MM.1S (cell line): Measurements from ENCODE around the gene PMIS2.

Experiments
- DNase-seq: peaks from one replicate; pipeline ENCODE4 v3.0.0-alpha.2; 2015
- H2AFZ ChIP-seq: fragments of 300-600 bp; sonication (generic); 2 replicates; pipeline ENCODE4 v1.6.0; 2016; ENCODE audit warnings: antibody characterized with exemption, low read length
- H3F3A ChIP-seq: fragments of 300-600 bp; sonication (generic); 2 replicates; pipeline ENCODE4 v1.6.1; 2016; ENCODE audit warnings: mild to moderate bottlenecking, antibody characterized with exemption, low read length, moderate library complexity, mixed read lengths; ENCODE audit not compliant: insufficient read depth
- H3K27ac ChIP-seq: fragments of 300-600 bp; sonication (generic); 2 replicates; pipeline ENCODE4 v1.5.1; 2016; ENCODE audit warnings: mild to moderate bottlenecking, low read length
- H3K27me3 ChIP-seq: fragments of 300-600 bp; sonication (generic); replicated peaks from 2 replicates; pipeline ENCODE4 v1.6.0; 2016; ENCODE audit warnings: low read length; ENCODE audit not compliant: insufficient read depth
- H3K36me3 ChIP-seq: fragments of 300-600 bp; sonication (generic); replicated peaks from 2 replicates; pipeline ENCODE4 v1.6.1; 2016; ENCODE audit warnings: mild to moderate bottlenecking, low read length, mixed read lengths; ENCODE audit not compliant: insufficient read depth
- H3K4me1 ChIP-seq: fragments of 300-600 bp; sonication (generic); 2 replicates; pipeline ENCODE4 v1.6.1; 2016; ENCODE audit warnings: low read length, mixed read lengths
- H3K4me2 ChIP-seq: fragments of 300-600 bp; sonication (generic); 2 replicates; pipeline ENCODE4 v1.6.0; 2016; ENCODE audit warnings: low read depth, low read length
- H3K4me3 ChIP-seq: fragments of 300-600 bp; sonication (generic); 2 replicates; pipeline ENCODE4 v1.5.1; 2016; ENCODE audit warnings: low read length, mixed read lengths
- H3K79me2 ChIP-seq: fragments of 300-600 bp; sonication (generic); 2 replicates; pipeline ENCODE4 v1.6.1; 2016; ENCODE audit warnings: mixed run types, low read length, mixed read lengths
- H3K9ac ChIP-seq: fragments of 300-600 bp; sonication (generic); 2 replicates; pipeline ENCODE4 v1.6.1; 2016; ENCODE audit warnings: low read length, mixed read lengths
- H3K9me2 ChIP-seq: fragments of 300-600 bp; sonication (generic); replicated peaks from 2 replicates; pipeline ENCODE4 v1.6.1; 2016; ENCODE audit warnings: mild to moderate bottlenecking, low read length, mixed read lengths; ENCODE audit not compliant: insufficient read depth
- H3K9me3 ChIP-seq: fragments of 300-600 bp; sonication (generic); replicated peaks from 2 replicates; pipeline ENCODE4 v1.6.1; 2016; ENCODE audit warnings: mild to moderate bottlenecking, low read length, mixed read lengths; ENCODE audit not compliant: insufficient read depth
- H4K20me1 ChIP-seq: fragments of 300-600 bp; sonication (generic); 2 replicates; pipeline ENCODE4 v1.6.1; 2016; ENCODE audit warnings: mild to moderate bottlenecking, low read length, moderate library complexity, mixed read lengths; ENCODE audit not compliant: insufficient read depth
- EZH2 ChIP-seq: fragments of 300-600 bp; sonication (generic); optimal IDR thresholded peaks from 2 replicates; pipeline ENCODE3; 2017; ENCODE audit warnings: low read depth, mild to moderate bottlenecking, antibody characterized with exemption, low read length, mixed read lengths
- EZH2phosphoT487 ChIP-seq: fragments of 300-600 bp; sonication (generic); IDR thresholded peaks from 2 replicates; pipeline ENCODE4 v1.6.1; 2018; ENCODE audit warnings: antibody characterized with exemption, low read length
- TF ChIP-seq, protein P1 (sequence below): fragments of 300-600 bp; sonication (generic); IDR thresholded peaks from 2 replicates; pipeline ENCODE4 v1.5.1; 2016; ENCODE audit warnings: antibody characterized with exemption, low read length, mixed read lengths

PMIS2 gene

GRCh38 chr19:35559281-35559659, 26.7 kb upstream of the PMIS2 start:
- Histone ChIP-seq H3K4me1 (no peaks in the 10 kb centered on the region), H4K20me1 (no peaks in the 10 kb centered on the region), H3F3A (no peaks in the 10 kb centered on the region), H3K4me2 (no peak overlapping the region), H2AFZ (no peak overlapping the region), H3K9me3 (no peaks in the 10 kb centered on the region), H3K9me2 (no peaks in the 10 kb centered on the region), H3K4me3 (no peak overlapping the region), H3K9ac (no peak overlapping the region), H3K27ac (no peak overlapping the region), H3K27me3 (peaks cover 87% of the 10 kb centered on the region), H3K79me2 (no peaks in the 10 kb centered on the region), H3K36me3 (no peaks in the 10 kb centered on the region)
- no peak for DNase-seq
- TF ChIP-seq EZH2: no peak
- TF ChIP-seq EZH2phosphoT487: no peak
- TF ChIP-seq, protein P1, sequence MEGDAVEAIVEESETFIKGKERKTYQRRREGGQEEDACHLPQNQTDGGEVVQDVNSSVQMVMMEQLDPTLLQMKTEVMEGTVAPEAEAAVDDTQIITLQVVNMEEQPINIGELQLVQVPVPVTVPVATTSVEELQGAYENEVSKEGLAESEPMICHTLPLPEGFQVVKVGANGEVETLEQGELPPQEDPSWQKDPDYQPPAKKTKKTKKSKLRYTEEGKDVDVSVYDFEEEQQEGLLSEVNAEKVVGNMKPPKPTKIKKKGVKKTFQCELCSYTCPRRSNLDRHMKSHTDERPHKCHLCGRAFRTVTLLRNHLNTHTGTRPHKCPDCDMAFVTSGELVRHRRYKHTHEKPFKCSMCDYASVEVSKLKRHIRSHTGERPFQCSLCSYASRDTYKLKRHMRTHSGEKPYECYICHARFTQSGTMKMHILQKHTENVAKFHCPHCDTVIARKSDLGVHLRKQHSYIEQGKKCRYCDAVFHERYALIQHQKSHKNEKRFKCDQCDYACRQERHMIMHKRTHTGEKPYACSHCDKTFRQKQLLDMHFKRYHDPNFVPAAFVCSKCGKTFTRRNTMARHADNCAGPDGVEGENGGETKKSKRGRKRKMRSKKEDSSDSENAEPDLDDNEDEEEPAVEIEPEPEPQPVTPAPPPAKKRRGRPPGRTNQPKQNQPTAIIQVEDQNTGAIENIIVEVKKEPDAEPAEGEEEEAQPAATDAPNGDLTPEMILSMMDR: no peak

DNA sequence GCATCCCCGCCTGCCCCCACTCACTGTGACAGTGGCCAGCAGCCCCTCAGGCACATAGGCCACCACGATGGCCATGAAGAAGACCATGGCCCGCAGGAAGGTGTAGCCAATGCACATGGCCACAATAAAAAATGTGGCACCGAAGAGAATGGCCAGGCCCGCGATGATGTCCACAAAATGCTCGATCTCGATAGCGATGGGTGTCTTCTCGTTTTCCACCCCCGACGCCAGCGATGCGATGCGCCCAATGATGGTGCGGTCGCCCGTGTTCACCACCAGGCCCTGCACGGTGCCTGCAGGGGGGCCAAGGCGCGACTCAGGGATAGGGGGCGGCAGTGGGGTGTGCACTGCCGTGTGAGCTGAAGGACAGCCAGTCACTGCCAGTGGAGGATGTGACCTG, 26.2 kb upstream of the PMIS2 start:
- no peak overlapping the region for H3K27ac ChIP-seq
- no peak for DNase-seq
- H3K9me2 ChIP-seq: no peaks in the 10 kb centered on the region
- H2AFZ ChIP-seq: no peak overlapping the region
- no peaks in the 10 kb centered on the region for H3K4me1 ChIP-seq
- H3K4me3 ChIP-seq: no peak overlapping the region
- H3K79me2 ChIP-seq: no peaks in the 10 kb centered on the region
- H3K27me3 ChIP-seq: peaks cover 87% of the 10 kb centered on the region
- H3K9me3 ChIP-seq: no peaks in the 10 kb centered on the region
- H3F3A ChIP-seq: no peaks in the 10 kb centered on the region
- TF ChIP-seq EZH2phosphoT487: no peak
- TF ChIP-seq EZH2: no peak
- TF ChIP-seq, protein P1: no peak
- H3K4me2 ChIP-seq: no peak overlapping the region
- no peaks in the 10 kb centered on the region for H3K36me3 ChIP-seq
- H3K9ac ChIP-seq: no peak overlapping the region
- no peaks in the 10 kb centered on the region for H4K20me1 ChIP-seq

GRCh38 chr19:35560271-35560670, 25.7 kb upstream of the PMIS2 start:
- Histone ChIP-seq H3F3A (no peaks in the 10 kb centered on the region), H3K79me2 (no peaks in the 10 kb centered on the region), H3K27me3 (peaks cover 87% of the 10 kb centered on the region), H3K36me3 (no peaks in the 10 kb centered on the region), H3K9ac (no peak overlapping the region), H3K27ac (no peak overlapping the region), H3K9me3 (no peaks in the 10 kb centered on the region), H3K4me3 (no peak overlapping the region), H3K9me2 (no peaks in the 10 kb centered on the region), H4K20me1 (no peaks in the 10 kb centered on the region), H3K4me2 (no peak overlapping the region), H2AFZ (no peak overlapping the region), H3K4me1 (no peaks in the 10 kb centered on the region)
- TF ChIP-seq EZH2phosphoT487: no peak
- TF ChIP-seq, protein P1: no peak
- TF ChIP-seq EZH2: no peak
- no peak for DNase-seq
